Mammary epithelial cell (primary cell): ENCODE data around the gene RRP12.

Experiments
- EZH2 ChIP-seq: IDR thresholded peaks from 2 replicates; pipeline ENCODE4 v1.6.1; 2012; ENCODE audit warnings: low read length, inconsistent platforms, borderline replicate concordance
- TF ChIP-seq, protein P1 (sequence below), 2 donors: IDR thresholded peaks in 1 of 2; conservative IDR thresholded peaks in 1 of 2; 2 replicates each; pipeline ENCODE4 v1.5.1; 2011 to 2012; ENCODE audit warnings: inconsistent platforms in 2 of 2, low read length in 2 of 2, mild to moderate bottlenecking in 2 of 2, control low read depth in 1 of 2, low read depth in 1 of 2; ENCODE audit not compliant: insufficient read depth in 1 of 2; ENCODE audit errors: extremely low read depth in 1 of 2

DNA sequence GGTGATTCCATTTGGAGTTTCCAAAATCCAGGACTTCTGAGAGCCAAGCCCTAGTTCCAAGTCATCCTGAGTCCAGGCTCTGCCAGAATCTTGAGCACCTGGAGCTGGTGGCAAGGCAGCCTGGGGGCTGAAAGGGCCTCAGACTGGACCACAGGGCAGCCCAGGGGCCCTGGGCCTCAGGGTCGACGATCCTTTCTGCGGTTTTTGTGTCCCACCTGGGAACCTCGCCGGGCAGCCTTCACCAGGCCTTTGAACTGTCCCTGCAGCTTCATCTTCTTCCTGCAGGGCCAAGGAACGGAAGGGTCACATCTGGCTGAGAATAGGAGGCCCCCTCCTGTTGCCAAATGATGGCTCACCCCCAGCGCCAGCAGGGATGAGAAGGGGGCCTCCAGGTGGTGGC lies 44.2 kb downstream of the RRP12 start:
- TF ChIP-seq, protein P1, sequence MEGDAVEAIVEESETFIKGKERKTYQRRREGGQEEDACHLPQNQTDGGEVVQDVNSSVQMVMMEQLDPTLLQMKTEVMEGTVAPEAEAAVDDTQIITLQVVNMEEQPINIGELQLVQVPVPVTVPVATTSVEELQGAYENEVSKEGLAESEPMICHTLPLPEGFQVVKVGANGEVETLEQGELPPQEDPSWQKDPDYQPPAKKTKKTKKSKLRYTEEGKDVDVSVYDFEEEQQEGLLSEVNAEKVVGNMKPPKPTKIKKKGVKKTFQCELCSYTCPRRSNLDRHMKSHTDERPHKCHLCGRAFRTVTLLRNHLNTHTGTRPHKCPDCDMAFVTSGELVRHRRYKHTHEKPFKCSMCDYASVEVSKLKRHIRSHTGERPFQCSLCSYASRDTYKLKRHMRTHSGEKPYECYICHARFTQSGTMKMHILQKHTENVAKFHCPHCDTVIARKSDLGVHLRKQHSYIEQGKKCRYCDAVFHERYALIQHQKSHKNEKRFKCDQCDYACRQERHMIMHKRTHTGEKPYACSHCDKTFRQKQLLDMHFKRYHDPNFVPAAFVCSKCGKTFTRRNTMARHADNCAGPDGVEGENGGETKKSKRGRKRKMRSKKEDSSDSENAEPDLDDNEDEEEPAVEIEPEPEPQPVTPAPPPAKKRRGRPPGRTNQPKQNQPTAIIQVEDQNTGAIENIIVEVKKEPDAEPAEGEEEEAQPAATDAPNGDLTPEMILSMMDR (conservative IDR thresholded peaks at IDR 0.05 in 1 of 2, IDR thresholded peaks at IDR 0.05 in 1 of 2; ENCODE audit: extremely low read depth in 1 of 2, insufficient read depth in 1 of 2, low read depth in 1 of 2, low read length in 2 of 2) = no peak
- TF ChIP-seq EZH2 = no peak
